ENCODE measurements around the gene LCE2B. TPM values are rescaled to one million over a fixed set of nuclear protein-coding genes. Genes with fewer than 3 reads are reported as not detected.

LCE2B gene
- total and polyA plus RNA-seq, 2 of the 13 experiments (the other 11 are each of a cell fraction or from before 2014, with no cell fraction given): not detected

DNA sequence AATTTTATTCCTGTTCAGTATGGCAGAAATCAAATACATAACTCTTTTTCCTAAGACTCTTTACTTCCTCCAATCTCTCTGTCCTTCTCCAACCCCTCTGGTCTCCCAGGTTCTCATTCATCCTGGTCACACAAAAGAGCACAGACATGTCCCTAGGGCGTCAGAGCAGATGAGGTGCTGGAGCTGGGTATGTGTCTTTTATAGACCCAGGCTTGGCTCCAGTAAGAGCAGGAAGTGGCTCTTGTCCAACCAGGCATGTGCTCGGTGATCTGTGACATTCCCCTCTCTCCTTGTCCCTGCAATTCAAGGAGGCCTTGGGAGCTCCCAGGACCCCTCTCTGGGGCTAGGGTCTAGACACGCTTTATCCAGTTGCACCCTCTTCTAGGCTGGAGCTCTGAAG, 40.8 kb upstream of the LCE2B start:
- FAIRE-seq (no peak), DNase-seq (ENCODE audit: low spot score) (no peak), ATAC-seq (no peak)
- Histone ChIP-seq H3K27ac (ENCODE audit: extremely low read length, insufficient read depth, low read length) (no peak overlapping the region), H3K4me3 (replicated peaks in 1 of 3; ENCODE audit: insufficient read depth in 1 of 3, low read depth in 2 of 3, low read length in 3 of 3) (no peak overlapping the region), H2AFZ (ENCODE audit: low read length) (no peak overlapping the region), H3K79me2 (ENCODE audit: insufficient read depth, low read length) (no peaks in the 10 kb centered on the region), H3K36me3 (replicated peaks in 1 of 2; ENCODE audit: control insufficient read depth in 1 of 2, insufficient read depth in 2 of 2, low read length in 2 of 2) (no peaks in the 10 kb centered on the region), H4K20me1 (ENCODE audit: insufficient read depth, low read length) (no peaks in the 10 kb centered on the region), H3K9me3 (ENCODE audit: low read length) (no peaks in the 10 kb centered on the region), H3K9ac (ENCODE audit: insufficient read depth, low read depth, low read length) (no peak overlapping the region), H3K27me3 (ENCODE audit: control insufficient read depth in 1 of 2, insufficient read depth in 2 of 2, low read length in 2 of 2) (no peaks in the 10 kb centered on the region), H3K4me2 (ENCODE audit: low read depth, low read length) (no peak overlapping the region), H3K4me1 (ENCODE audit: insufficient read depth, low read length) (no peaks in the 10 kb centered on the region)
- CTCF ChIA-PET (ENCODE audit: low intra/inter-chr PET ratio, low total read pairs): no interaction called here
- TF ChIP-seq, protein P1, sequence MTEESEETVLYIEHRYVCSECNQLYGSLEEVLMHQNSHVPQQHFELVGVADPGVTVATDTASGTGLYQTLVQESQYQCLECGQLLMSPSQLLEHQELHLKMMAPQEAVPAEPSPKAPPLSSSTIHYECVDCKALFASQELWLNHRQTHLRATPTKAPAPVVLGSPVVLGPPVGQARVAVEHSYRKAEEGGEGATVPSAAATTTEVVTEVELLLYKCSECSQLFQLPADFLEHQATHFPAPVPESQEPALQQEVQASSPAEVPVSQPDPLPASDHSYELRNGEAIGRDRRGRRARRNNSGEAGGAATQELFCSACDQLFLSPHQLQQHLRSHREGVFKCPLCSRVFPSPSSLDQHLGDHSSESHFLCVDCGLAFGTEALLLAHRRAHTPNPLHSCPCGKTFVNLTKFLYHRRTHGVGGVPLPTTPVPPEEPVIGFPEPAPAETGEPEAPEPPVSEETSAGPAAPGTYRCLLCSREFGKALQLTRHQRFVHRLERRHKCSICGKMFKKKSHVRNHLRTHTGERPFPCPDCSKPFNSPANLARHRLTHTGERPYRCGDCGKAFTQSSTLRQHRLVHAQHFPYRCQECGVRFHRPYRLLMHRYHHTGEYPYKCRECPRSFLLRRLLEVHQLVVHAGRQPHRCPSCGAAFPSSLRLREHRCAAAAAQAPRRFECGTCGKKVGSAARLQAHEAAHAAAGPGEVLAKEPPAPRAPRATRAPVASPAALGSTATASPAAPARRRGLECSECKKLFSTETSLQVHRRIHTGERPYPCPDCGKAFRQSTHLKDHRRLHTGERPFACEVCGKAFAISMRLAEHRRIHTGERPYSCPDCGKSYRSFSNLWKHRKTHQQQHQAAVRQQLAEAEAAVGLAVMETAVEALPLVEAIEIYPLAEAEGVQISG (CRISPR knock-in tag; IDR thresholded peaks at IDR 0.05): no peak
- no peak for TF ChIP-seq RFXANK (CRISPR knock-in tag; IDR thresholded peaks at IDR 0.05)
- TF ChIP-seq THAP11 (CRISPR knock-in tag; IDR thresholded peaks at IDR 0.05): no peak
- TF ChIP-seq, protein P2, sequence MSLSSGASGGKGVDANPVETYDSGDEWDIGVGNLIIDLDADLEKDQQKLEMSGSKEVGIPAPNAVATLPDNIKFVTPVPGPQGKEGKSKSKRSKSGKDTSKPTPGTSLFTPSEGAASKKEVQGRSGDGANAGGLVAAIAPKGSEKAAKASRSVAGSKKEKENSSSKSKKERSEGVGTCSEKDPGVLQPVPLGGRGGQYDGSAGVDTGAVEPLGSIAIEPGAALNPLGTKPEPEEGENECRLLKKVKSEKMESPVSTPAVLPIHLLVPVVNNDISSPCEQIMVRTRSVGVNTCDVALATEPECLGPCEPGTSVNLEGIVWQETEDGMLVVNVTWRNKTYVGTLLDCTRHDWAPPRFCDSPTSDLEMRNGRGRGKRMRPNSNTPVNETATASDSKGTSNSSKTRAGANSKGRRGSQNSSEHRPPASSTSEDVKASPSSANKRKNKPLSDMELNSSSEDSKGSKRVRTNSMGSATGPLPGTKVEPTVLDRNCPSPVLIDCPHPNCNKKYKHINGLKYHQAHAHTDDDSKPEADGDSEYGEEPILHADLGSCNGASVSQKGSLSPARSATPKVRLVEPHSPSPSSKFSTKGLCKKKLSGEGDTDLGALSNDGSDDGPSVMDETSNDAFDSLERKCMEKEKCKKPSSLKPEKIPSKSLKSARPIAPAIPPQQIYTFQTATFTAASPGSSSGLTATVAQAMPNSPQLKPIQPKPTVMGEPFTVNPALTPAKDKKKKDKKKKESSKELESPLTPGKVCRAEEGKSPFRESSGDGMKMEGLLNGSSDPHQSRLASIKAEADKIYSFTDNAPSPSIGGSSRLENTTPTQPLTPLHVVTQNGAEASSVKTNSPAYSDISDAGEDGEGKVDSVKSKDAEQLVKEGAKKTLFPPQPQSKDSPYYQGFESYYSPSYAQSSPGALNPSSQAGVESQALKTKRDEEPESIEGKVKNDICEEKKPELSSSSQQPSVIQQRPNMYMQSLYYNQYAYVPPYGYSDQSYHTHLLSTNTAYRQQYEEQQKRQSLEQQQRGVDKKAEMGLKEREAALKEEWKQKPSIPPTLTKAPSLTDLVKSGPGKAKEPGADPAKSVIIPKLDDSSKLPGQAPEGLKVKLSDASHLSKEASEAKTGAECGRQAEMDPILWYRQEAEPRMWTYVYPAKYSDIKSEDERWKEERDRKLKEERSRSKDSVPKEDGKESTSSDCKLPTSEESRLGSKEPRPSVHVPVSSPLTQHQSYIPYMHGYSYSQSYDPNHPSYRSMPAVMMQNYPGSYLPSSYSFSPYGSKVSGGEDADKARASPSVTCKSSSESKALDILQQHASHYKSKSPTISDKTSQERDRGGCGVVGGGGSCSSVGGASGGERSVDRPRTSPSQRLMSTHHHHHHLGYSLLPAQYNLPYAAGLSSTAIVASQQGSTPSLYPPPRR (CRISPR knock-in tag; IDR thresholded peaks at IDR 0.05; ENCODE audit: borderline replicate concordance): no peak
- TF ChIP-seq ARNT2 (CRISPR knock-in tag; IDR thresholded peaks at IDR 0.05; ENCODE audit: low read depth): no peak
- no peak for TF ChIP-seq CCDC6 (CRISPR knock-in tag; IDR thresholded peaks at IDR 0.05)
- no peak for TF ChIP-seq FOXJ3 (CRISPR knock-in tag; IDR thresholded peaks at IDR 0.05; ENCODE audit: borderline replicate concordance)
- TF ChIP-seq SRSF1 (optimal IDR thresholded peaks at IDR 0.05; ENCODE audit: low read depth, low read length): no peak
- no peak for TF ChIP-seq SRSF4 (IDR thresholded peaks at IDR 0.05; ENCODE audit: low read depth, low read length, poor library complexity, severe bottlenecking)
- no peak for TF ChIP-seq MZF1 (CRISPR knock-in tag; IDR thresholded peaks at IDR 0.05; ENCODE audit: borderline replicate concordance)
- TF ChIP-seq ZFP36L2 (CRISPR knock-in tag; IDR thresholded peaks at IDR 0.05): no peak
- TF ChIP-seq TOE1 (CRISPR knock-in tag; IDR thresholded peaks at IDR 0.05): no peak
- no peak for TF ChIP-seq ZNF788 (CRISPR knock-in tag; IDR thresholded peaks at IDR 0.05; ENCODE audit: borderline replicate concordance)
- no peak for TF ChIP-seq RFX3 (CRISPR knock-in tag; IDR thresholded peaks at IDR 0.05)
- TF ChIP-seq TAF15 (IDR thresholded peaks at IDR 0.05; ENCODE audit: low read depth, low read length, poor library complexity, severe bottlenecking): no peak
- TF ChIP-seq, protein P3, sequence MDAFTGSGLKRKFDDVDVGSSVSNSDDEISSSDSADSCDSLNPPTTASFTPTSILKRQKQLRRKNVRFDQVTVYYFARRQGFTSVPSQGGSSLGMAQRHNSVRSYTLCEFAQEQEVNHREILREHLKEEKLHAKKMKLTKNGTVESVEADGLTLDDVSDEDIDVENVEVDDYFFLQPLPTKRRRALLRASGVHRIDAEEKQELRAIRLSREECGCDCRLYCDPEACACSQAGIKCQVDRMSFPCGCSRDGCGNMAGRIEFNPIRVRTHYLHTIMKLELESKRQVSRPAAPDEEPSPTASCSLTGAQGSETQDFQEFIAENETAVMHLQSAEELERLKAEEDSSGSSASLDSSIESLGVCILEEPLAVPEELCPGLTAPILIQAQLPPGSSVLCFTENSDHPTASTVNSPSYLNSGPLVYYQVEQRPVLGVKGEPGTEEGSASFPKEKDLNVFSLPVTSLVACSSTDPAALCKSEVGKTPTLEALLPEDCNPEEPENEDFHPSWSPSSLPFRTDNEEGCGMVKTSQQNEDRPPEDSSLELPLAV (CRISPR knock-in tag; conservative IDR thresholded peaks at IDR 0.05; ENCODE audit: low read depth): no peak
- no peak for TF ChIP-seq SMAD9 (CRISPR knock-in tag; IDR thresholded peaks at IDR 0.05)
- WGBS (ENCODE audit: low lambda C conversion rate): 0% methylated on average over 2 of the region's 3 CpGs
- BruUV-seq (replicated peaks): no TSS peak
- POLR2A ChIA-PET: no interaction called here
- intact Hi-C loops (cut with micrococcal nuclease; ENCODE audit: unreplicated experiment): no loop called here
- in situ Hi-C loops (cut with HindIII; ENCODE audit: extremely low pct_ligation_motif_present, low pct_unique_long_range_greater_than_20kb): no loop called here
